ENCODE measurements around the gene GALNT3. TPM values are rescaled to one million over a fixed set of nuclear protein-coding genes. Genes with fewer than 3 reads are reported as not detected.

GALNT3 gene
- 0.18 and 1.2 TPM in 2 replicates for total RNA-seq

GRCh38 chr2:165793779-165794535, at the start of gene GALNT3:
Gene GALNT3, minus strand, starts transcription at chr2:165794247. Its CDS starts 23,547 bp downstream, at chr2:165770700.

Other genes with a start within 250 kb of the GALNT3 start
- gene TTC21B, start 159.5 kb upstream of the GALNT3 start, total RNA-seq = 6.9 and 7.8 TPM in 2 replicates

Data from myometrial cell (primary cell).